HG02981 (cell line): ENCODE data around the gene PTH2.
"Not testable (repeated sequence)": the region's sequence is repeated elsewhere in the genome, so short reads cannot be mapped to it uniquely, and the experiment has no call there.

Experiments used
- ATAC-seq: cut with Tn5 transposase; IDR thresholded peaks from one replicate; pipeline ENCODE4 v1.9.1; 2021; ENCODE audit warnings: mild to moderate bottlenecking, moderate library complexity; ENCODE audit not compliant: unreplicated experiment

Gene PTH2

GRCh38 chr19:49390131-49390928 lies 32.9 kb downstream of the PTH2 start:
- no peak for ATAC-seq

GRCh38 chr19:49389406-49389805 lies 33.8 kb downstream of the PTH2 start:
- no peak for ATAC-seq

GRCh38 chr19:49387936-49388372 lies 35.3 kb downstream of the PTH2 start, which contains the start of gene KASH5:
Gene KASH5, plus strand, starts transcription at chr19:49388249. Its CDS starts 2,635 bp downstream, at chr19:49390884.
- ATAC-seq, result peak; percentile 55

- no peak for ATAC-seq
Measured at GRCh38 chr19:49383599-49383998, 39.6 kb downstream of the PTH2 start.

- ATAC-seq, result no peak
Measured at GRCh38 chr19:49382639-49383038, 40.6 kb downstream of the PTH2 start.

GRCh38 chr19:49380391-49380790 lies 42.9 kb downstream of the PTH2 start:
- ATAC-seq, result no peak

- ATAC-seq, result no peak
Measured at GRCh38 chr19:49378512-49378911, 44.7 kb downstream of the PTH2 start.

GRCh38 chr19:49374665-49375434 lies 48.4 kb downstream of the PTH2 start:
- ATAC-seq, result no peak

GRCh38 chr19:49373174-49373573 lies 50.1 kb downstream of the PTH2 start:
- ATAC-seq, result not testable (repeated sequence)
